ENCODE results near the gene XCL1.
"Not testable (repeated sequence)": the region's sequence is repeated elsewhere in the genome, so short reads cannot be mapped to it uniquely, and the experiment has no call there.

Gene XCL1, protein sequence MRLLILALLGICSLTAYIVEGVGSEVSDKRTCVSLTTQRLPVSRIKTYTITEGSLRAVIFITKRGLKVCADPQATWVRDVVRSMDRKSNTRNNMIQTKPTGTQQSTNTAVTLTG

DNA sequence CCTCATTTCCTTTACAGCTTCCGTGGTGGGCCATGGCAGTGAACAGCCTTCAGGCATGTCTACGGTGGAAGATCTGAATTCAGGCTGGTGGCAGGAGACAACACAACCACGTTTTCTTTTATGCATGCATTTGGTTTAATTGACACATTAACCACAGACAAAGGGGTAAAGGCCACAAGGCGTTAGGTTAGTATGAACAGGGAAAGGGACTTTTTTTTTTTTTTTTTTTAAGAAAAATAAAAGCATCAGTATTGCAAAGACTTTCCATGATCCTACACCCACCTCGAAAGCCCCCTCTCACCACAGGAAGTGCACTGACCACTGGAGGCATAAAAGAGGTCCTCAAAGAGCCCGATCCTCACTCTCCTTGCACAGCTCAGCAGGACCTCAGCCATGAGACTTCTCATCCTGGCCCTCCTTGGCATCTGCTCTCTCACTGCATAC is at the start of gene XCL1:
Gene XCL1 (plus strand): TSS at position 361 of the 444 bp plus-strand sequence. CDS start 33 bp downstream, at position 394.
- DNase-seq, result not testable (repeated sequence)

- no peak for DNase-seq
These were observed 46.9 kb upstream of the XCL1 start for GRCh38 chr1:168529518-168529917.

GRCh38 chr1:168531615-168532345 is 44.6 kb upstream of the XCL1 start:
- DNase-seq, result no peak

DNA sequence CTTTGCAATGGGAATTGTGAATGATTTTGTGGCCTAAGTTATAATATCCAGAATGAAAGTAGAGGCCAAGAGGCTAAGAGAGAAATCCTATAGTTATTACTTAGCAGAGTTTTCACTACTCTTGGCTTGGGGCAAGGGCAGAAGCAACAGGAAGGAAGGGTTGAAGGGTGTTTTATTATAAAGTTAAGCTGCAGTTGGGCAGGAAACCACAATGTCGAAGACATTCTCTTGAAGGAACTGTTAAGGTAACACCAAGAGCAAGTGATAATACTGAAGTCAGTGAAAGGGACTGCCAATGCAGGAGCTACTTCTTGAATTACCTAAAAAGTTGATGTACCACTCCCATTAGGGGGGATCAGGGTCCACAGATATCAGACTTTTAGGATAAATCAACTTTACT is 40.9 kb upstream of the XCL1 start:
- DNase-seq, result no peak

- not testable (repeated sequence) for DNase-seq
These were observed 35.6 kb upstream of the XCL1 start for GRCh38 chr1:168540798-168541197.

DNA sequence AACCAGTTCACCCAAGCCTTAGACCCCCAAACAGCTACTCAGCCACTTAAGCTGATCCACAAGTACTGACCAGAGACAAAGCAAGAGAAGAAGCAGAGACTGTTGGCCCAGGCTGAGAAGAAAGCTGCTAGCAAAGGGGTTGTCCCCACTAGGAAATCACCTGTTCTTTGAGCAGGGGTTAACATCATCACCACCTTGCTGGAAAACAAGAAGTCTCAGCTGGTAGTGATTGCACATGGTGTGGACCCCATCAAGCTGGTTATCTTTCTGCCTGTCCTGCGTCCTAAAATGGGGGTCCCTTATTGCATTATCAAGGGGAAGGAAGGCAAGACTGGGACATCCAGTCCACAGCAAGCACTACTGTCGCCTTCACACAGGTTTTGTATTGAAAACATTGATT is 33.4 kb upstream of the XCL1 start:
- DNase-seq, result not testable (repeated sequence)

DNA sequence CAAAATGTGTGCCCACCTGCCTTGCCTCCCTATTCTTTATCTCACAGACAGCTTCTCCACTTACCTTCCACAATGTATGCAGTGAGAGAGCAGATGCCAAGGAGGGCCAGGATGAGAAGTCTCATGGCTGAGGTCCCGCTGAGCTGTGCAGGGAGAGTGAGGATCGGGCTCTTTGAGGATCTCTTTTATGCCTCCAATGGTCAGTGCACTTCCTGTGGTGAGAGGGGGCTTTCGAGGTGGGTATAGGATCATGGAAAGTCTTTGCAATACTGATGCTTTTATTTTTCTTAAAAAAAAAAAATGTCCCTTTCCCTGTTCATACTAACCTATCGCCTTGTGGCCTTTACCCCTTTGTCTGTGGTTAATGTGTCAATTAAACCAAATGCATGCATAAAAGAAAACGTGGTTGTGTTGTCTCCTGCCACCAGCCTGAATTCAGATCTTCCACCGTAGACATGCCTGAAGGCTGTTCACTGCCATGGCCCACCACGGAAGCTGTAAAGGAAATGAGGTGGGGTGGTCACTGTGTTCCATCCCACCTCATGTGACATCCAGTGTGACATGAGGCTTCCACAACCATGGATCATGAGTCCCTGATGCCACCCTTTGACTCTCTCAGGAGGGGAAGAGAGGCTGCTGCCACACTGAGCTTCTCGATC is 32.4 kb upstream of the XCL1 start, which contains the start of gene XCL2:
Gene XCL2 (minus strand): TSS at position 158 of the 659 bp plus-strand sequence. CDS start 33 bp downstream, at position 125.
- DNase-seq, result not testable (repeated sequence)

GRCh38 chr1:168545678-168546552 is 30.5 kb upstream of the XCL1 start:
- DNase-seq, result not testable (repeated sequence)

- DNase-seq, result not testable (repeated sequence)
These were observed 29.9 kb upstream of the XCL1 start for GRCh38 chr1:168546553-168546895.

DNA sequence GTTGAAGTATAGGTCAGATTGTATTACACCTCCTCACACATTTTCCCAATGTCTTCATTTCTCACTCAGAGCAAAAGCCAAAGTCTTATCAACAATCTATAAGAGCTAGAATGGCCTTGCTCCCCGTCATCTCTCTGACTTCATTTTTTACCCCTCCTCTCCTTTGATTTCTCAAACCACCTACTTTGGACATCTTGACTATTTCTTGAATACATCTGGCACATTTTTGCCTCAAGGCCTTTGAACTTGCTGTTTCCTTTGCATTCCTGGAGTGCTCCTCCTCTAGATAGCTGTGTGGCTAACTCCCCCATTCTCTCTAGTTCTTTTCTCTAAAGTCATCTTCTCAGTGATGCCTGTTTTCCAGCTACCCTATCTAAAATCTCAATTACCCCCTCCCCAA is 25.4 kb upstream of the XCL1 start:
- no peak for DNase-seq

DNA sequence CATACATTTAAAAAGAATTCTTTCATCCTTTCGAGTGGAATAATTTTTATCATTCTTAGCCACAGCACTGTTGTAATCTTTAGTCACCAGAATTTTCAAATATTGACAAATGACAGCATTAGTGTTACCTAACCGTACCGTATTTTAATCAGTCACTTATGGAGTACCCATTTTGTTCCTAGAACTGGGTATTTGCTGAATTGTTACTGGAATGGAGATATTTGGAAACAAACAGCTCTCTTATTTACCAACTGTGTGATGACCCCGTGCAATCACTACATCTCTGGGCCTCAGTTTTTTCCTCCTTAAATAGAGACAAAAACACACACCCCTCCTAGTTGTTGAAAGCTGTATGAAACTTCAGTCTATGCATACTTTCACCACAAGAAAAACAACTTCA is 24.7 kb upstream of the XCL1 start:
- DNase-seq, result no peak

GRCh38 chr1:168552961-168553360 is 23.4 kb upstream of the XCL1 start:
- DNase-seq, result no peak

DNA sequence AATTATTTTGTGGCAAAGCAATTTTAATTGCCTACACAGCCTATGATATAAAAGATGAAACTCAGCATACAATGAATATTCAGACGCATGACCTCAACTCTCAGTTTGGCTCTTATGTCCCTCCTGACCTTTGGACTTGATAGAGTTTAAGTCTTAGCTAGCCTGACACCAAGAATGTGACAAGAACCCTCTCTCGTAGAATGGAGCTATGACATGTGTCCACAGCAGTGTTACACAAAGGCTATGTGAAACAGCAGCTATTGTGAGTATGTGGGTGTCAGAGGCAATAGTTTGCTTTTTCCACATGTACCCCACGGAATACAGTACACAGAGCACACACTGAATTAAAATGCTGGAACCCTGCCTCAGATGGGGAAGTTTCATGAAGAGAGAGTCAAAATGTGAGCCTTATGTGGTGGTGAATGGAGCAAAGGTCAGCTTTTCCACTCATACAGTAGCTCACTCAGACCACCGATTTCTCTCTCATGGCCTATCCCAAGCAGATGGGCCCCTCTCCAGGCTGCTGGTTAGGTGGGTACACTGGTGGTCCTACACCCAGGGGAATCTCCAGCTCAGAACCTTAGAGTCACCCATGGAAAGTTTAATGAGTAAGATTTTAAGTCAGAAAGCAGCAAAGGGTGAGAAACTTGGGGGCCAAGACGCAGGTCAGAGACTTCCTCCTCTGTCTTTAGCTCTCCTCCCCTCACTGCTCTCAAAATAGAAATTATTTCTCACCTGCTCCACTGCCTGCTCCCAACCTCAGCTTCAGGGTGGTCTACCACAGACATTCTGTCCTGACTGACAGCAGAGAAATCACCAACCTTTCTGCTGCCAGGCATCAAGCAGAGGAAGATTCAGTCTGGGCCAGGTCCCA is 22.5 kb upstream of the XCL1 start:
- no peak for DNase-seq

DNA sequence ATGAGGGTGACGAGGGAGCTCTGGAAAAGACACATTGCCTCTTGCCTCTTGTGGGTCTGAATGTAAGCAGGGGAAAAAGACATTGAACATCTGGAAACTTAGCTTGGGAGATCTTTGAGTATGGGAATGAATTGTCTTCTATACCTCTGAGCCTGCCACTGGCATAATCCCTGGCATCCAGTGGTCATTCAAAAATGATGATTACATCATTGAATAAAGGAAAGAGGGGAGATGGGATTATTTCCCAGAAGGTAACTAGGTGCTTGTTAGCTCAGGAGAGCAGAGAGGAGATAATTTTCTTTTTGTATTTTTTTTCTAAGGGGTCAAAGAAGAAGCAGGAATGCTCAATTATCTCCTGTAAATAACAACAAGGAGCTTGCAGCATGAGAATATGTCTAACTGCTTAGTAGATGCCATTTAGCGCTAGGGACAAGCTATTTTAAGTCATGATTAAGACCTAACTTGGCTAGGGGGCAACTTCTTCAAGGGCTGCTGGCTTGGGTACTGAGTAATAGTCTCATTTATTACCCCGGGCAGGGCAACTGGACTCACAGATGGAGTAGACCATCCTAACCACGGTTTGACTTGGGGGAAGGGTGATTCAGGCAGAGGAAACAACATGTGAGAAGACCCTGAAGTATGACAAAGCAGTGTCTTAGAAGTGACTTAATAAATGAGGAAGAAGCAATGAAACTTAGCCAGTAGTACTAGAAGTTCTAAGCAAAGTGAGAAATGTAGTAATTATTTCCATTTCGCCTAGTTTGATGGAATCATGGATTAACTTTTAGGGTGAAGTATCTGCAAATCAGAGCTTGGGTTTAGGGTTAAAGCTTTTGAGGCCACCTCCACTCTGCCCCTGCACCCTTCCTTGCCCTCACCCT is 21.6 kb upstream of the XCL1 start:
- no peak for DNase-seq

GRCh38 chr1:168555508-168556046 is 20.8 kb upstream of the XCL1 start:
- DNase-seq, result no peak

DNA sequence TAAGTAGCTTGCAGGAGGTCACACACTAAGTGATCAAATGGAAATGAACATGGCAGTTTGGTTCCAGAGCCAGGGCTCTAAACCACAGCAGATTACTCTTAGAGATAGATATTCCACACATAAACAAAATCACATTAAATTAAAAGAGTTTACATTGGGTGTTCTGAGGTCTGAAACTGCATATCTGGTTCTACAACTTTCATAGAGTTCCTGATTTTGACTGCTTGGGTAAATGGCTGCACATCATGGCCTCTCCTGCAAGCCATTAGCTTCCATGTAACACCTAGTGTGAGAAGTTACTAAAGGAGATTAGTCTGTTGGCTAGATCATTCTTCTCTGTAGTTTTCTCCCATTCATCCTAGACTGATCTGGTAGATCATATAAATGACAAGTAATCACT is 19.8 kb upstream of the XCL1 start:
- DNase-seq, result no peak

GRCh38 chr1:168560370-168560769 is 16.0 kb upstream of the XCL1 start:
- DNase-seq, result no peak

- no peak for DNase-seq
These were observed 14.4 kb upstream of the XCL1 start for GRCh38 chr1:168561989-168562388.

DNA sequence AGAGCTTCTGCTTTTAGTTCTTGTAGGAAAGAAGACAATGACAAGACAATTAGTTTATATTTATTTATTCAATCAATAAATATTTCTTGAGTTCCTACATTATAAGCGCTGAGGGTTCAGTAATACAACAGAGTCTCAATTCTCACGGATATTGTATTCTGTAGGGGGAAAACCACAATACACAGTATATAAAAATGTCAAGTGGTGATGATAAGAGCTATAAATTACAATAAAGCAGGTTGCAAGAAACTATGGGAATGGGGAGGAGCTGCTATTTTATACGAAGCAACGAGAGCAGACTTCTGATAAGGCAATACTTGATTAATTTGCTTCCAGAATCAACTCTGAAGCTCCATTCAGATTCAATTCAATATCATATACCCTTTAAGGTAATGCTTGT is 10.6 kb upstream of the XCL1 start:
- DNase-seq, result no peak

- DNase-seq, result no peak
These were observed 9.4 kb upstream of the XCL1 start for GRCh38 chr1:168567007-168567406.

DNA sequence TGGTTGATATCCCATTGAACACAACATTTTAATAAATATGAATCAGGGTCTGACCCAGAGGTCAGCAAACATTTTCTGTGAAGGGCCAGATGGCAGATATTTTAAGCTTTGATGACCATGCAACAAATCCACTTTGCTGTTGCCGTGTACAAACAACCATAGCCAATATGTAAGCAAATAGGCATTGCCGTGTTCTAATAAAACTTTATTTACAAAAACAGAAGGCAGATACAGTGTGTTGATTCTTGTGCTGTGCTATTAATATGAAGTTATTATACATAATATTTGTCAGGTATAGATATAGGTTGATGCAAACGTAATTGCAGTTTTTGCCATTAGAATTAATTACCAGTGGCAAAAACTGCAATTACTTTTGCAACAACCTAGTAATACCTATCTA is 8.8 kb upstream of the XCL1 start:
- no peak for DNase-seq
